GM19240 (cell line): ENCODE data around the gene SLC37A4.
"Not testable (repeated sequence)": the region's sequence is repeated elsewhere in the genome, so short reads cannot be mapped to it uniquely, and the experiment has no call there.

Experiments
- DNase-seq: peaks from one replicate; pipeline ENCODE4 v3.0.0; 2011; ENCODE audit warnings: low spot score; ENCODE audit not compliant: insufficient read length

SLC37A4 gene

DNA sequence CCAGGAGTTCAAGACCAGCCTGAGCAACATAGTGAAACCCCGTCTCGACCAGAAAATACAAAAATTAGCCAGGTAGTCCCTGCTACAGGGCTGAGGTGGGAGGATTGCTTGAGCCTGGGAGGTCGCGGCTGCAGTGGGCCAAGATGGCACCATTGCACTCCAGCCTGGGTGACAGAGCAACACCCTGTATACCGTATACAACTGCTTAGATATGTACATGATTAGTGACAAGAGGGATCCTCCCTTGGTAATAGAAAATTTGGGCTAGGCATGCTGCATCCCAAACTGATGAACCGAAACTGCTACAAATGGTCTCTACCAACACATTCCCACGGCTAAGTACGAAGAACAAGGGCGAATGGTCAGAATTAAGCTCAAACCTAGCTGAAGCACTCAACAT is 12.2 kb upstream of the SLC37A4 start:
- DNase-seq: no peak

DNA sequence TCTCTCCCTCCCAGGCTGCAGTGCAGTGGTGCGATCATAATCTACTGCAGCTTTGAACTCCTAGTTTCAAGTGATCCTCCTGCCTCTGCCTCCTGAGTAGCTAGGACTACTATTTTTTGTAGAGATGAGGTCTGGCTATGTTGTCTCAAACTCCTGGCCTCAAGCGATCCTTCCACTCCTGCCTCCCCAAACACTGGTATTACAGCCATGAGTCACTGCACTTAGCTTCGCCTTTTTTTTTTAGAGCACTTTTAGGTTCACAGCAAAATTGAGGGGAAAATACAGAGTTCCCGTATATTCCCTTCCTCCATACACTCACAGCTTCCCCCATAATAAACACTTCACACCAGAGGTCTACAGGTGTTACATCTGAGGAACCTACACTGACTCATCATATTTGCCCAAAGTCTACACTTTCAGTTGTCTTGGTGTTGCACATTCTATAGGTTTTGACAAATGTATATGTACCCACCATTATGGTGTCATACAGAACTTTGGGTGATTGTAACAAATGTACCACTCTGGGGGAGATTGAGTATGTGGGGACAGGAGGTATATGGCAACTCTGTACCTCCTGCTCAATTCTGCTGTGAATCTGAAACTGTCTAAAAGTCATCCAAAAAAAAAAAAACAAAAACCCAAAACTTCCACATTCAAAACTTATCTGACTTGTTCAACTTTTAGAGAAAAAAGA is 11.3 kb upstream of the SLC37A4 start:
- DNase-seq: no peak

DNA sequence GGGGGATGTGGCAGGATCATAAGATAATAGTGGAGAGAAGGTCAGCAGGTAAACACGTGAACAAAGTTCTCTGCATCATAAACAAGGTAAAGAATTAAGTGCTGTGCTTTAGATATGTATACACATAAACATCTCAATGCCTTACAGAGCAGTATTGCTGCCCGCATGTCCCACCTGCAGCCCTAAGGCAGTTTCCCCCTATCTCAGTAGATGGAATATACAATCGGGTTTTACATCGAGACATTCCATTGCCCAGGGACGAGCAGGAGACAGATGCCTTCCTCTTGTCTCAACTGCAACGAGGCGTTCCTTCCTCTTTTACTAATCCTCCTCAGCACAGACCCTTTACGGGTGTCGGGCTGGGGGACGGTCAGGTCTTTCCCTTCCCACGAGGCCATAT is 8.8 kb upstream of the SLC37A4 start:
- not testable (repeated sequence) for DNase-seq

DNA sequence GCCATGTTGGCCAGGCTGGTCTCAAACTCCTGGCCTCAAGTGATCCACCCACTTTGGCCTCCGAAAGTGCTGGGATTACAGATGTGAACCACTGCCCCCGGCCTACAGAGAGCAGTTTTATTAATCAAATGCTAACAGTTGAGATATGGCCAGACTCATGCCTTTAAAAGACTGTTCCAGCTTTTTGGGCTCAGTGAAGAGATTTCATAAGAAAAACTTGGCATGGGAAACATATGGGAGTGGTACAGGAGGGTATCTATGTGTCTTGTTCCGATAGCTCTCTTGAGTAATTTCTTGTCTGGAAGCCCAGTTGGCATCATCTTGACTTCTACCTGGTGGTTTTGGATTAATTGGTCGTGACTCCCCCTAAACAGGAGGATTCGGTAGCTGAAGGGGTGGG is 8.2 kb upstream of the SLC37A4 start:
- no peak for DNase-seq

DNA sequence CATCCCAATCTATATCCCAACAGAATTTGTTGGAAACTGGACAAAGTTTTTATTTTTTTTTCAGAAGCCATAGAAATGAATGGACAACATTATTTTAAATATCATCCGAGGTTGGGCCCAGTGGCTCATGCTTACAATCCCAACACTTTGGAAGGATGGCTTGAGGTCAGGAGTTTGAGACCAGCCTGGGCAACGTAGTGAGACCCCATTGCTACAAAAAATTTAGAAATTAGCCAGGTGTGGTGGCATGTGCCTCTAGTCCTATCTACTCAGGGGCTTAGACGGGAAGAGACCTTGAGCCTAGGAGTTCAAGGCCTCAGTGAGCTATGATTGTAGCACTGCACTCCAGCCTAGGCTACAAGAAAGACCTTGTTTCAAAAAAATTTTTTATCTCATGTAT is 4.1 kb upstream of the SLC37A4 start:
- DNase-seq: no peak

DNA sequence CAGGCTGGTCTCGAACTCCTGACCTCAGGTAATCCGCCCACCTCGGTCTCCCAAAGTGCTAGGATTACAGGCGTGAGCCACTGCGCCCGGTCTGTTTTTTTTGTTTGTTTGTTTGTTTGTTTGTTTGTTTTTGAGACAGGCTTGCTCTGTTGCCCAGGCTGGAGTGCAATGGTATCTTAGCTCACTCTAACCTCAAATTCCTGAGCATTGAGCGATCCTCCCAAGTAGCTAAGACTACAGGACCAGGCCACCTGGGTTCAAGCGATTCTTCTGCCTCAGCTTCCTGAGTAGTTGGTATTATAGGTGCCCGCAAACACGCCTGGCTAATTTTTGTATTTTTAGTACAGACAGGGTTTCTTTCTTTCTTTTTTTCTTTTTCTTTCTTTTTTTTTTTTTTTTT is 2.7 kb upstream of the SLC37A4 start:
- DNase-seq: not testable (repeated sequence)

DNA sequence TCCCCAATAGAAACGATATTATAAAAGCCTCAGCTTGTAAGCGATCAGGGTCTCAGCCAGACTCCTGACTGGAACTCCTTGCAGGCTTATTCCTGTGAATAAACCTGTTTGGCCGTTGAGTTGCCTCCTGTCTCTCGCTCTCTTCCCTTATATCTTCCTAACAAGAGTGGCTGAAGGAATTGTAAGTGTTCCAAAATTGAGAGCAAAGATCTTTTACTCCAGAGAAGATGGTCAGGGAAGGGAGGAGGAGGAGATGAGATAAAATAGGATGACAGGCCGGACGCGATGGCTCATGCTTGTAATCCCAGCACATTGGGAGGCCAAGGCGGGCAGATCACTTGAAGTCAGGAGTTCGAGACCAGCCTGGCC is 1.2 kb upstream of the SLC37A4 start:
- DNase-seq: no peak

DNA sequence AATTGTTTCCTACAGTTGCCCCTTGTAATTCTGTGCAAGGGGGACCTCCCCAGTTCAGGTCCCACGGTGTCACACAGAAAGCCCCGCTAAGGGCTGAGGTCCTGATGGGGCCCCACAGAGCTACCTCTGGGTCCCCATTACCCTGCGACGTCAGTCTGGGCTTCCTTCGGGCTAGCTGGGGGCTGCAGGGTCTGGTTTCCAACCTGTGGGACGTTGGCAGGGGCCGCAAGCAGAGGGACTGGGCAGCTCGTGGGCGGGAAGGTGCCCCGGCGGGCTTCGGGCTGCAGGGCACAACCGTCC is 698 bp downstream of the SLC37A4 start:
- DNase-seq: no peak

DNA sequence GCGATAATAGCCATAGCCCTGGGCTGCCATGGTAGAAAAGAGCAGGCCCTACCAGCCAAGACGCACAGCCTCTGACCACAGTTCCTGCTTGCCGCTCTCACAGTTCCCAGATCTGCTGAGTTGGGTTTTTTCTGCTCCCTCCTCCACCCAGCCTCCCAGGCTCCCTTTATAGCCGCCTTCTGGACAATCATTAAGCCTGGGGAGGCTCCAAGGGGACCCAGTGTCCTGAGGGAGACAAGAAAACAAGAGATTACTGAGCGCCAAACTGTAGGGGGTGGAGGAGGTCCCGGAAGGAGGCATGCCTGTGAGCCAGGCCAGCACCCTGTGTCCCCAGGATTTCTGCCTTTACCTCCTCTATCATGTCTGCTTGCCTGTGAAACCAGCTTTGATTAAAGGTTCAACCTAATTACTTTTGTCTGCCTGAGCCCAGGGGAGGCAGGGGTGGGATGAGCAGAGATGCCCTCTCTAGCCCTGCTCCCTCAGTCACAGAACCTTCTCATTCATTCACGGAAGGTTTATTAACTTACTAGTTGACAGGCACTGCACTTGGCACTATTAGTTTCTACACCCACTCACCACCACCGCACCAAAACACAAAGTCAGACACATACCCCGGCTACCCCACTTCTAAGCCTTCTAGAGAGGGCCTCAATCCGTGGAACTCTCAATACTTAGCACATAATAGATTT is 1.2 kb downstream of the SLC37A4 start:
- DNase-seq: no peak

DNA sequence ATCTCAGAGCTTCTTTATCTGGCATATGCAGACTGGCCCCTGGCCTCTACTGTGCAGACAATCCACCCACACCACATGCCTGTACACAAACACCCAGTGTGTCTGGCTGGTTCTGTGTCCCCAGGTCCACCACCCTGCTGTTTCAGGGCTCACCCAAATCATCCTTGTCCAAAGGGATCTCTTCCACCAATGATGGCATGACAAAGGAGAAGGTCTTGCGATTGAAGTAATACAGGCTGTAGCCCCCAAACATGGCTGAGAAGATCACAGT is 1.7 kb downstream of the SLC37A4 start:
- no peak for DNase-seq

DNA sequence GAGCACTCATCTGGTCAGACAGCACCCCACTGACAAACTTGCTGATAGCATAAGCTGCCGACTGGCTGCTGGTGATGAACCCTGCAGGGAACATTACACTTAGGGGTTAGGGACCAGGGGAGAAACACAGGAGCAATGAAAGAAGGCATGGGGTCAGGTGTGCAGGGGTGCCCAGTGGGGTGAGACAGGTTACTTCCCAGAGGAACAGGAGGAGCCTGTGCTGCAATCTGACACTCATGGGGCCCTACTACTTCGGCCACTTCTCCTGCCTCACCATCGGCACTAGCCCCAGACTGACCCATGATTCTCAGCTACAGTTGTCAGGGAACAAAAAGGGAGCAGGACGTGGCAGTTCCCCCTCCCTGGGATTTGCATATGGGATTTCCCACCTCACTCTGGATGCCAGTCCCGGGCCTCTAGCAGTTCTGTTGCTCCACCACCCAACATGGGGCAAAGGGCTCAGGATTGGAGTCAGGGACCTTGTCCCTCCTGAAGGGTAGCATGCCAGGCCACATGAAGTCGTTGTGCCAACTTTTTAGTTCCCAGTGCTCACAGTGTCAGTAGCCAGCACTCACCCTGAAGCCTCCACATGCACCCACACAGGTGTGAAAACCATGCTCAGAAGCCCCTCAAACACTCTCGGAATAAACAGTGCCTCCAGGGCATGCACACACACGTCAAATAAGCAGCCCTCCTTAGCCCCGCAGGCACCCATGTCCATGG is 2.2 kb downstream of the SLC37A4 start:
- no peak for DNase-seq

DNA sequence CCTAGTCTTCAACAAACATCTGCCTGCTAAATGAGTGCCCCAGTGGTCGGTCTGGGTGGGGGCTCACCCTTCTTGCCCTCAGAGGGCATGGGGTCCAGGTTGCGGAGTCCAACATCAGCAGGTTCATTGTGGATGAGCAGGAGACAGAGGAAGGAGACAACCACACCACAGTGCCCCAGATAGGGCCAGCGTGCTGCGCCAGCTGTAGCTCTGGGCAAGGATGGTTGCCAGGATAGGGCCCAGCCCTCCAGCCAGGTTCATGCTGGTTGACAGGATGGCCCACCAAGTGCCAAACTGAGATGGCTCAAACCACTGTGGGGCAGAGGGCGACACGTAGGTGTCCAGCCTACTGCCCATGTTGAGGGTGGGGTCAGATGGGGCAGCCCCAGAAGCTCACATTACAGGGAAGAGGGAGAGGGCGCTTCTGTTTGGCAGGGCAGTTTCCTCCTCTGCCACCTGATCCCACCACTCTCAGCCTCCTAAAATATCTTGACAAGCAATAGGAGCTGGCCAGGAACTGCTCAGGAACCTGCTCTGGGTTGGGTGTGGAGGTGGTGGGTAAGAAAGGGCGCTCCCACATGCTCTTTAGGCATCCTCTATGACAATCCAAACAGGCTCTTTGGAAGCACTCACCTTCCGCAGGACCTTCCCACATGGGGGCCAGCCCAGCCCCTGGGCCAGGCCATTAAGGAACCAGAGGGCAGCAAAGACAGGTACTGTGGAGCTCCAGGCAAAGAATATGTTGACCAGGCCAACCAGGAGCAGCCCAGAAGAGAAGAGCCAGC is 2.9 kb downstream of the SLC37A4 start:
- no peak for DNase-seq

DNA sequence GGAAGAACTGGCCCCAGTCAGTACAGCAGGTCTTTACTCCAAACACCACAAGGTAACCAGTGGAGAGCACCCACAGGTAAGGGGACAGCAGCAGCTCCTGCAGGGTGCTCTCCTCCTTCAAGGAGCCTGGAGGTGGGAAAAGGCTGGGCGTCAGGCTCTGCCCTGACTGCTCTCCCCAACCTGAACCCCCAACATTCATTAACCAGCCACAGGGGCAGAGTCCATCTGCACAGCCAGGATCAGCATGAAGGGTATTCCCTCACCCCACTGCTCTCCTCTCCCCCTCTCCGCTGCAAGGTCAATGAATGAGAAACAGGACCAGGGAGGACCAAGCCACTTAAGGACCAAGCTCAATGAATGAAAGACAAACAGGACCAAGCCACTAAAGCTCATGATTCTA is 3.7 kb downstream of the SLC37A4 start:
- no peak for DNase-seq

DNA sequence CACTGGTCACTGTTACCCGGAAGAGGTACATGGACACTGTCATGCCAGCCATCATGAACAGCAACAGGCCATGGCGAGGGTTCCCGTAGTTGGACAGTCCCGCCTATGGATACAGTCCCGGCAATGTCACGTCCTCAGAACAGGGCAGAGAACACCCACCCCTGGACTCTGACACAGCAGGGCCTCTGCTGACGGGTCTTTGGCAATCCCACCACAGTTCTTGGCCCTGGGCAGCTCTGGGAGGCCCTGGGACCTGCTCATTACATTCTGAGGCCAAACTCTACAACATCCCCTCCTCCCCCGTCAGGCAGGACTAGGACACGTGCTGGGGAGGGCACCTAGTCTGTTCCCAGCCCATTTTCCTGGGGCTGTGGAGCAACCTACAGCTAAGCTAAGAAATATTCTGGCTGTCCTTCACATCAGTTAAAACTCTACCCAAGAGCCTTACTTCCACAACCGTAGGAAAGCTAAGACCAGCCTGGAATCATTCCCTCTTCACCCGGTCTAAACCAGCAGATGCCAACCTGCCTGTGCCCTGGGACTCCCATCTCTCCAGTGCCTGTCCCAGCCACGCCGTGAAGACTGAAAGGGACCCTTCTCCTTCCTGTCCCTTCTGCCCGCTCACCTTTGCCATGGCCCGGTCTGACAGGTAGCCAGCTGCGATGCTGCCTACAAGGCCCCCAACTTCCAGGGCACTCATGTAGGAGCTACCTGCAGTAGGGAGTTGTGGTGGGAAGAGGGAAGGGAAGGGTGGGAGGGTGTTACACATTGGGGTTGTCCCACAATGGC is 4.5 kb downstream of the SLC37A4 start:
- no peak for DNase-seq

DNA sequence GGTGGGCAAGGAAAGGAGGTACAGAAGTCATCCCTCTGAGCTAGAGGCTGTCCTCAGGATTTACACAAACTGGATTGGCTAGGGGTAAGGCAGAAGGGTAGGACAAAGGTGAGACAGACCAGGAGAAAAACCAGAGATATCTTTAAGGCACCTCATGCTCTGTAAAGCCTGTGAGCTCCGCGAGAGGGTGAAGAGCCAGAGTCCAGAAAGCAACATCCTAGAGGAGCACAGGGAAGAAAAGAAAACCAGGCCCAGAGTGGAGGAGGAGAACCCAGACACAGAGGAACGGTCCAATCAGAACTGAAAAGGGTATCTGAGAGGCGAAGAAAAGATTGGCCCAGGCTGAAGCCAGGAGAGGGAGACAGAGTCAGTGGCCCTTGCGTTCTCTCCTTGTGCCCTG is 5.1 kb downstream of the SLC37A4 start:
- DNase-seq: no peak

DNA sequence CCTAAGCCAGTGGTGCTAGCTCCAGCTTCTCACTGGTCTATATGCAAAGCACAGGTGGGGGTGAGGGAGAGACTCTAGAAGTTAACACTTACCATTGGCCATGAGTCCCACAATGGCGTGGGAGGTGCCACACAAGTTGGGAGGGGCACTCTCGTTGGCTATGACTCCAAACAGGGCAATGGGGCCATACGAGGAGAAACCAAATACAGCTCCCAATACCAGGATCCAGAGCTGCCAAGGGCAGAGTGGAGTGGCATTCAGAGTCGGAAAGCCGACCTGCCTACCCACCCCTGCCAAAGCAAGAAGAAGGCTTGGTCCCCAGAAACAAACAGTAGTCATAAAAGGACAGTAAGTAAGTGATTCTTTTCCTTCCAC is 5.6 kb downstream of the SLC37A4 start:
- no peak for DNase-seq

DNA sequence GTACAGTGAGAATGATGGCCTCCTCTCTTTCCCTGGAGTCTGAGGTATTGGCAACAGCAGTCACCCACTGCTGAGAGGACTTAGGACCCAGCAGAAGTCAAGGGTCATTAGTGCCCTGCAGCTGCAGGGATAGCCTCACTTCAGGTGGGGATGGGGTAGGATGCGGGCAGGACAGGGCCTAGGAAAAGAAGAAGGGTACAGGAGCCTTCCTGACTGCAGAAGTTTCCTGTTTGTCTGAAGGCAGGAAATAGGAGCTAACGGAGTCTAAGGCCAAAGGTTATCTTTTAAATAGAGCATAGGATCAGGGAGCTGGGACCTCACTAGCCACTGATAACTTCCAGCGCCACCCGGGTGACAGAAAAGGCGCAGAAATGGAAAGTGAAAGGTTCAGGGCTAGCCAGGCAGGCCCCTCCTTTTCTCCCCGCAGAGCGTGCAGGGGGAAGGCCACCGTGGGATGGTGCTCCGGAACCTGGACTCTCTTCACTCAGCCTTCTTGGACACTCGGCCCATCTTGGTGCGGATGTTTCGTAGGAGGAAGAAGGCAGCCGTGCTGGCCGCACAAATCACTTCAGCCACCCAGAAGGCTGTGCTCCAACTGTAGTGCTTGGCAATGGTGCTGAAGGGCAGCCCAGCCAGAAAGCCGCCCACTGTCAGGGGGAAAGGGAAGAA is 6.1 kb downstream of the SLC37A4 start:
- DNase-seq: no peak

DNA sequence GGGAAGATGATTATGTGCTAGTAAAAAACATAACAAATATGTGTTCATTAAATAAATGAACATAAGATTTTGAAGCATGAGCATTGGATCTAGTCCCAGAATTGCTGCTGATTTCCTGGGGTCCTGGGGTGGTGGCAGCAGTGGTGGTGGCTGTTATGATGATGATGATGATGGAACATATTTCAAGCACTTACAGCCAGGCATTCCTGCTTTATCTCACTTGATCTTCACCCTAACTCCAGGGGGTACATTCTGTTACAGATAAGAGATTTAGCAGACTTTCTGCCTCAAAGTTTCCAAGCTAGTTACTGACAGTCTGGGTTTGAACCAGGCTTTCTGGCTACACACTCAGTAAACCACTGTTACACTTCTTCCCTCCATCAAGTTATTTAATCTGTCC is 6.9 kb downstream of the SLC37A4 start:
- DNase-seq: no peak

DNA sequence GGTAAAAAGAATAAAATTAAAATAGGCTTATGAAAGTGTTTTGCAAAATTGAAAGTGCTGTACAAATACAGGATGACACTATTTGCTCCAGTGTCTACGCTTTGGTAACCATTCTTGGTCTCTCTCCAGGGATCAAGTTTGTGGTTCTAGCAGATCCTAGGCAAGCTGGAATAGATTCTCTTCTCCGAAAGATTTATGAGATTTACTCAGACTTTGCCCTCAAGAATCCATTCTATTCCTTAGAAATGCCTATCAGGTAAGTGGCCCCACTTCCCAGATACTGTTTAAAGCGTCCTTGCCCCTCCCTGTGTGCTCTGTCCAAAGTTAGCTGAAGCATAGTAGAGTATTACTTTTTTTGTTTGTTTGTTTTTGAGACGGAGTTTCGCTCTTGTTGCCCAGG is 9.0 kb downstream of the SLC37A4 start:
- DNase-seq: no peak

DNA sequence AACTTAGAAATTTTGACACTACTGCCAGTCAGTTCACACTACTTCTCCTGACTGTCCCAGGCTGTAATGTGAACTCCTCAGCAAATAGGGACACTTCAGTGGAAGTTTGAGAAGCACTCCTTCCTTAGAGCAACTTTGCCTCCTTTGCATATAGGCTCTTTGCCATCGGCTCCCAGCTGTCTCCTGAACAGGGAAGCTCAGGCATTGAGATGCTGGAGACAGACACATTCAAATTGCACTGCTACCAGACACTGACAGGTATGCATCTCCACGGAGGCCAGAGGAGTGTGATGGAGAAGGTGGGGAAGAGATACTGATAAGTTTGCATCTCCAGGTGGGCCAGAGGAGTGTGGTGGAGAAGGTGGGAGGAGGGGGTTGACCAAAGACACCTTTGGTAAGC is 10.7 kb downstream of the SLC37A4 start:
- no peak for DNase-seq
